ENCODE results near the gene CDC7.

CDC7 gene

DNA sequence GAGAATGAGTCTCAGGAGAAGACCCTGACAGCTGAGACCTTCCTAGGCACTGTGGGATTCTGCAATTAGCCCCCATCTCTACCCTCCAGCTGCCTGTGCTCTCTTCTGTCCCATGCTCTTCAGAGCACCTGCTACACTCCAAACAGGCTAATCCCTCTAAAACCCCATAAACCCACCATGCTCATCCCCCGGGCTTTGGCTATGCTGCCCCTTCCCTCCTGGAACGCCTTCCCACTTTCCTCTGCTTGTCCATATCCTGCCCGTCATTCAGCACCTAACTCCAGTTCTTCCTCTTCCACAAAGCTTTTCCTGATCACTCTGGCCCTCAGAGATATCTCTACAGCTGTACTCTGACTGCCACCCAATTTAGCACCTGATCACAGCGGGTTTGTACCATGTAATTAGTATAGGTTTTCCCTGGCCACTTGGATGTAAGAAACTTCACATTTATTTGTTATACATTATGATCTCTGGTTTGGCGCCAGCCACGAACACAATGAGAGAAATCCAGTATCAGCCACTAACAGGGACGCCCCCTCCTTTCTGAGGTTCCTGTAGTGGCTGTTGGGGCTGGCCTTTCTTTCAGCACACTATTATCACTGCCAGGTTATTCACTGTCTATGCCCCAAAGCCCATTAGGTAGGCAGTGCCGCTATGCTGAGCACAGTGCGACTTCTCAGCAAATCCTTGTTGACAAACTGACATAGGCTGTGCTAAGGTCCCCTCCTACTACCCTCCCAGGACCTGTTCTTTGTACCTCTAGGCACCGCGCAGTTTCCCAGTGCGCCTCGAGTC, 45.1 kb downstream of the CDC7 start:
- Histone ChIP-seq H3K27me3 (replicated peaks in 2 of 5; ENCODE audit: control insufficient read depth in 4 of 5, insufficient read depth in 5 of 5, low read length in 4 of 5) (peaks cover 0 to 2% (median 0%) of the 10 kb centered on the region in 5 experiments), H3K9me3 (ENCODE audit: control extremely low read depth in 1 of 5, control insufficient read depth in 4 of 5, insufficient read depth in 2 of 5, low read depth in 1 of 5, low read length in 4 of 5) (peaks cover 0 to 2% (median 0%) of the 10 kb centered on the region in 5 experiments), H3K4me1 (ENCODE audit: control extremely low read depth in 1 of 4, control insufficient read depth in 4 of 4, insufficient read depth in 4 of 4, low read length in 3 of 4) (peaks cover 10 to 14% (median 11%) of the 10 kb centered on the region in 4 experiments), H3K27ac (ENCODE audit: insufficient read depth in 1 of 2, low read depth in 1 of 2, low read length in 2 of 2, poor library complexity in 1 of 2, severe bottlenecking in 2 of 2) (no peak overlapping the region), H3K36me3 (ENCODE audit: control insufficient read depth in 4 of 4, insufficient read depth in 4 of 4, low read length in 3 of 4) (no peaks in the 10 kb centered on the region), H3K4me3 (ENCODE audit: control insufficient read depth in 1 of 7, extremely low read depth in 1 of 7, insufficient read depth in 4 of 7, low read depth in 2 of 7, low read length in 6 of 7) (no peak overlapping the region)
- POLR2A ChIA-PET, result no interaction called here
- 98% methylated on average over 8 of the region's 13 CpGs for WGBS (ENCODE audit: insufficient coverage)
- no peak for DNase-seq
- CTCF ChIA-PET, result no interaction called here

DNA sequence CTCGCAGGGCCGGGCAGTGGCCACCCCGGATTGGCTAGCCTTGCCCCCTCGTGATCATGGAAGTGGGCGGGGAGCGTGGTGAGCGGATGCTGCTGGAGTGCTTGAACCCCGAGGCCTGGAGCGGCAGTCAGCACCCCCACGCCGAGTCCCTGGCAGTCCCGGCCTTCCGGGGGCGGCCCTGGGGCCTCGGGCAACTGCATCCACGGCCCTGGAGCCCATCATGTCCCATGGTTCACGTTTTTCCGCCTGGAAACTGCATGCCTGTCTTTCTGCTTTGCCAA, 45.6 kb downstream of the CDC7 start:
- POLR2A ChIA-PET, result no interaction called here
- no peak for DNase-seq
- H3K4me3 ChIP-seq (ENCODE audit: control insufficient read depth in 1 of 7, extremely low read depth in 1 of 7, insufficient read depth in 4 of 7, low read depth in 2 of 7, low read length in 6 of 7), result no peak overlapping the region
- CTCF ChIA-PET, result interaction anchor here (1.0 kb wide), 1 partner anchor 8 kb away, joined by 3 read pairs; no protein-coding TSS in a partner anchor
- no peaks in the 10 kb centered on the region for H3K36me3 ChIP-seq (ENCODE audit: control insufficient read depth in 4 of 4, insufficient read depth in 4 of 4, low read length in 3 of 4)
- peaks cover 0 to 2% (median 0%) of the 10 kb centered on the region in 5 experiments for H3K9me3 ChIP-seq (ENCODE audit: control extremely low read depth in 1 of 5, control insufficient read depth in 4 of 5, insufficient read depth in 2 of 5, low read depth in 1 of 5, low read length in 4 of 5)
- H3K4me1 ChIP-seq (ENCODE audit: control extremely low read depth in 1 of 4, control insufficient read depth in 4 of 4, insufficient read depth in 4 of 4, low read length in 3 of 4), result peaks cover 10 to 14% (median 11%) of the 10 kb centered on the region in 4 experiments
- H3K27me3 ChIP-seq (replicated peaks in 2 of 5; ENCODE audit: control insufficient read depth in 4 of 5, insufficient read depth in 5 of 5, low read length in 4 of 5), result peaks cover 0 to 2% (median 0%) of the 10 kb centered on the region in 5 experiments
- 98% methylated on average over 18 of the region's 18 CpGs for WGBS (ENCODE audit: insufficient coverage)
- H3K27ac ChIP-seq (ENCODE audit: insufficient read depth in 1 of 2, low read depth in 1 of 2, low read length in 2 of 2, poor library complexity in 1 of 2, severe bottlenecking in 2 of 2), result no peak overlapping the region

DNA sequence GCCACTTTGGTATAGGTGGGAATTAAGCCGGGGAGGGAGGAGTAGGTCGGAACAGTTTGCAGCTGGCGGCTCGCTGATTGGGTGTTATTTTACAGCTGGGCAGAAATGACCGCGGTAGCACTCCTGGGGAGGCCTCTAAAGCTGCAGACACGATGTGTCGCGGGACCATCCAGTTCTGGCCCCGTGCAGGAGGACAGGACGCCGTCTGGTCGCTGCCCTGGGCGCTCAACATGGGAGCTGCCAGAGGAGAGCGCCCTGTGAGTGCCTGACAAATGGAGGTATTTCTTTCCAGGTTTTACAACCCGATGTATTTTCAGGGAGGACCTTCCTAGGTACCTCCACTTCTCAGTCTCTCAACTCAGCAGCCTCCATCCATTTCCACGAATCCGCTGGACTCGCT, 46.2 kb downstream of the CDC7 start:
- Histone ChIP-seq H3K36me3 (ENCODE audit: control insufficient read depth in 4 of 4, insufficient read depth in 4 of 4, low read length in 3 of 4) (no peaks in the 10 kb centered on the region), H3K4me3 (ENCODE audit: control insufficient read depth in 1 of 7, extremely low read depth in 1 of 7, insufficient read depth in 4 of 7, low read depth in 2 of 7, low read length in 6 of 7) (no peak overlapping the region), H3K4me1 (ENCODE audit: control extremely low read depth in 1 of 4, control insufficient read depth in 4 of 4, insufficient read depth in 4 of 4, low read length in 3 of 4) (peaks cover 10 to 14% (median 11%) of the 10 kb centered on the region in 4 experiments), H3K27me3 (replicated peaks in 2 of 5; ENCODE audit: control insufficient read depth in 4 of 5, insufficient read depth in 5 of 5, low read length in 4 of 5) (peaks cover 0 to 2% (median 0%) of the 10 kb centered on the region in 5 experiments), H3K27ac (ENCODE audit: insufficient read depth in 1 of 2, low read depth in 1 of 2, low read length in 2 of 2, poor library complexity in 1 of 2, severe bottlenecking in 2 of 2) (no peak overlapping the region), H3K9me3 (ENCODE audit: control extremely low read depth in 1 of 5, control insufficient read depth in 4 of 5, insufficient read depth in 2 of 5, low read depth in 1 of 5, low read length in 4 of 5) (peaks cover 0 to 2% (median 0%) of the 10 kb centered on the region in 5 experiments)
- ChIA-PET CTCF (interaction anchor here (1.0 kb wide), 1 partner anchor 9 kb away, joined by 3 read pairs; no protein-coding TSS in a partner anchor), POLR2A (no interaction called here)
- DNase-seq, result no peak
- 94% methylated on average over 16 of the region's 19 CpGs for WGBS (ENCODE audit: insufficient coverage)

DNA sequence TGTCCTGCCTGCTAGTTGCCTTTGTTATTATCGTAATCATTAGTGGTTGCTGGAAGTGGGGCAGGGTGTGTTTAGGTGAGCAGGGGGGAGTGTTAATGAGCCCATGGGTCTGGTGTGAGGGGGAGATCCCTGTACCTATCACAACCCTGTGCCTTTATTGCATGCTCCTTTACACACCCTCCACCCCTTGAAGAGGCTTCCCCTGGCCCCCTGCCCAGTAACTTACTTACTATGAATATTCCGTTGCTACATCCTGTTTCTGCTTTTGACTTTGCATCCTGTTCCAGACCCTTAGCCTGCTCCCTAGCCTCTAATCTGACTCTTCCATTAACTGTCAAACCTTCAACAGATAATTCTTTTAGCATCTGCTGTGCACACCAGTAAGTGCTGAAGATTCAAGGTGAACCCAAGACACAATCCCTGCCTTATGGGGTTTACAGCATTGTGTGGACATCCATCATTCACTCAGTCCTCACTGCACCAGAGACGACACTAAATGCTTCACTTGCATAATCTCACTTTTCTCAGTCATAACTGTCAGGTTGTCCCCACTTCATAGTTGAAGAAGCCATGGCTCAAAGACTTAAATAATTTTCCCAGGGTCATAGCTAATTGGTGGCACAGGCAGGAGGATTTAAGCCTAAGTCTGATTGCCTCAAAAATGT, 47.9 kb downstream of the CDC7 start:
- POLR2A ChIA-PET, result no interaction called here
- Histone ChIP-seq H3K27ac (ENCODE audit: insufficient read depth in 1 of 2, low read depth in 1 of 2, low read length in 2 of 2, poor library complexity in 1 of 2, severe bottlenecking in 2 of 2) (no peak overlapping the region), H3K36me3 (ENCODE audit: control insufficient read depth in 4 of 4, insufficient read depth in 4 of 4, low read length in 3 of 4) (no peaks in the 10 kb centered on the region), H3K9me3 (ENCODE audit: control extremely low read depth in 1 of 5, control insufficient read depth in 4 of 5, insufficient read depth in 2 of 5, low read depth in 1 of 5, low read length in 4 of 5) (peaks cover 0 to 2% (median 0%) of the 10 kb centered on the region in 5 experiments), H3K27me3 (replicated peaks in 2 of 5; ENCODE audit: control insufficient read depth in 4 of 5, insufficient read depth in 5 of 5, low read length in 4 of 5) (peaks cover 0 to 2% (median 0%) of the 10 kb centered on the region in 5 experiments), H3K4me1 (ENCODE audit: control extremely low read depth in 1 of 4, control insufficient read depth in 4 of 4, insufficient read depth in 4 of 4, low read length in 3 of 4) (peaks cover 10 to 12% (median 11%) of the 10 kb centered on the region in 4 experiments), H3K4me3 (ENCODE audit: control insufficient read depth in 1 of 7, extremely low read depth in 1 of 7, insufficient read depth in 4 of 7, low read depth in 2 of 7, low read length in 6 of 7) (no peak overlapping the region)
- WGBS (ENCODE audit: insufficient coverage), result 67% methylated on average over 3 of the region's 3 CpGs
- DNase-seq, result peak in 1 of 3 donors; percentile 36
- CTCF ChIA-PET, result no interaction called here

DNA sequence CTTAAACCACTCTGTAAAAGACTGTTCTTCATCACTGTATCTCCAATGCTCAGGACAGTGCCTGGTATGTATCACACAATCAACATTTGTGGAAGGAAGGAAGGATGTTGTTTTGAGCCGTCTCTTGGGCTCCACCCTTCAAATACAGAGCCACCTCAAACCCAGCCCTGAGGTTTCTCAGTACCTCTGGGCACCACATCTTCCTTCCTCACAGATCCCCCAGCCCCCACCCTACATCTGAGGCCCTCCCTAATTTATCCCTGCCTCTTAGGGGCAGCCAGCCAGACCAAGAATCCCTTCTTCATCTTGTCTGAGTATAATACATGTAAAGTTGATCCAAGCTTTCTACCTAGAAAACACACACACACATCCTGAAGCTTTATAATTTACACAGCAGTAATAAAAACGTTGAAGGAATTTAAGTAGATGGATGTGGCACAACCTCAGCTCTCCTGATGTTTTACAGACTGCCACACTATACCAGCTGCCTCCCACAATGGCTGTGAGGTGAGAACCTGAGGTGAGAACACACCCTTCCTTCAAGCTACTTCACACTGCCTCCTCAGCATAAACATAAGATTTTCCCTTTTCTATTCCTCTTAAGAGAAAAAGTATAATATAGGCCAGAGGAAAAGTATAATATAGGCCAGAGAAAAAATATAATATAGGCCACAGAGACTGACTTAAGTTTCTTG, 48.5 kb downstream of the CDC7 start:
- H3K4me3 ChIP-seq (ENCODE audit: control insufficient read depth in 1 of 7, extremely low read depth in 1 of 7, insufficient read depth in 4 of 7, low read depth in 2 of 7, low read length in 6 of 7), result no peak overlapping the region

DNA sequence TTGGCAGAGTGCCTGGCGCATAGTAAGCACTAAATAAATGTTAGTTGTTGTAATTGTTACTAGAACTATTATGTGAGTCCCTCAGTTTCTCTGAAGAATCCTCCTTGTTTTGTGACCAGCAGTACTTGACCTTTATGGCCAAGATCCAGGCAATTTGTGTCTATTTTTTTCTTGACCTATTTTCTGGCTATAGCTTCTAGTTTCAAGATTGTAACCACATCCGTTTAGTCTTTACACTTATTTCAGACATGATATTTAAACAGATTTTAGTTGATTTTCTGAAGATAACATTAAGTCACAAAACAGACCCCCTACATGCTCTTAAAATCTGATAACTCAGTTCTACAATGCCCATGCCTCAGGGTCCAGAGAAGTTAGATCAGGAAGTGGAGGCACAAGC, 50.3 kb downstream of the CDC7 start:
- 100% methylated on average over 1 of the region's 2 CpGs for WGBS (ENCODE audit: insufficient coverage)
- peaks cover 0 to 2% (median 0%) of the 10 kb centered on the region in 5 experiments for H3K9me3 ChIP-seq (ENCODE audit: control extremely low read depth in 1 of 5, control insufficient read depth in 4 of 5, insufficient read depth in 2 of 5, low read depth in 1 of 5, low read length in 4 of 5)
- DNase-seq, result no peak
- H3K27ac ChIP-seq (ENCODE audit: insufficient read depth in 1 of 2, low read depth in 1 of 2, low read length in 2 of 2, poor library complexity in 1 of 2, severe bottlenecking in 2 of 2), result no peak overlapping the region
- H3K4me3 ChIP-seq (ENCODE audit: control insufficient read depth in 1 of 7, extremely low read depth in 1 of 7, insufficient read depth in 4 of 7, low read depth in 2 of 7, low read length in 6 of 7), result no peak overlapping the region
- H3K4me1 ChIP-seq (ENCODE audit: control extremely low read depth in 1 of 4, control insufficient read depth in 4 of 4, insufficient read depth in 4 of 4, low read length in 3 of 4), result peaks cover 11 to 24% (median 23%) of the 10 kb centered on the region in 4 experiments
- CTCF ChIA-PET, result no interaction called here
- POLR2A ChIA-PET, result no interaction called here
- no peaks in the 10 kb centered on the region for H3K27me3 ChIP-seq (replicated peaks in 2 of 5; ENCODE audit: control insufficient read depth in 4 of 5, insufficient read depth in 5 of 5, low read length in 4 of 5)
- no peaks in the 10 kb centered on the region for H3K36me3 ChIP-seq (ENCODE audit: control insufficient read depth in 4 of 4, insufficient read depth in 4 of 4, low read length in 3 of 4)

More for the DNA sequence above, 48.5 kb downstream of the CDC7 start:
- POLR2A ChIA-PET, result no interaction called here
- Histone ChIP-seq H3K4me1 (ENCODE audit: control extremely low read depth in 1 of 4, control insufficient read depth in 4 of 4, insufficient read depth in 4 of 4, low read length in 3 of 4) (peaks cover 10 to 12% (median 11%) of the 10 kb centered on the region in 4 experiments), H3K27me3 (replicated peaks in 2 of 5; ENCODE audit: control insufficient read depth in 4 of 5, insufficient read depth in 5 of 5, low read length in 4 of 5) (peaks cover 0 to 2% (median 0%) of the 10 kb centered on the region in 5 experiments), H3K27ac (ENCODE audit: insufficient read depth in 1 of 2, low read depth in 1 of 2, low read length in 2 of 2, poor library complexity in 1 of 2, severe bottlenecking in 2 of 2) (no peak overlapping the region), H3K9me3 (ENCODE audit: control extremely low read depth in 1 of 5, control insufficient read depth in 4 of 5, insufficient read depth in 2 of 5, low read depth in 1 of 5, low read length in 4 of 5) (peaks cover 0 to 2% (median 0%) of the 10 kb centered on the region in 5 experiments), H3K36me3 (ENCODE audit: control insufficient read depth in 4 of 4, insufficient read depth in 4 of 4, low read length in 3 of 4) (no peaks in the 10 kb centered on the region)
- no CpG with 5 or more reads among the region's 2 CpGs for WGBS (ENCODE audit: insufficient coverage)
- CTCF ChIA-PET, result no interaction called here
- peak in 1 of 3 donors; percentile 25 for DNase-seq
